Astrocyte (in vitro differentiated cells and primary cell): ENCODE results near the gene GRHL1. TPM values are rescaled to one million over a fixed set of nuclear protein-coding genes. Genes with fewer than 3 reads are reported as not detected.
"Not testable (repeated sequence)": the region's sequence is repeated elsewhere in the genome, so short reads cannot be mapped to it uniquely, and the experiment has no call there.

Experiments
- DNase-seq: peaks from one replicate; pipeline ENCODE4 v3.0.0-alpha.2; 2010; ENCODE audit warnings: low read depth
- FAIRE-seq: peaks from 2 replicates; lab custom pipeline; 2011; peaks lifted over from hg19 to GRCh38; lab: Jason Lieb, UNC
- H2AFZ ChIP-seq: 2 replicates; pipeline ENCODE4 v1.6.0; 2012; ENCODE audit warnings: low read depth, low read length, inconsistent platforms
- H3K27ac ChIP-seq: 2 replicates; pipeline ENCODE4 v1.5.1; 2011; ENCODE audit warnings: low read depth, low read length, inconsistent platforms
- H3K27me3 ChIP-seq: 2 replicates; pipeline ENCODE4 v1.6.0; 2011; ENCODE audit warnings: low read length, inconsistent platforms; ENCODE audit not compliant: insufficient read depth
- H3K36me3 ChIP-seq: 2 replicates; pipeline ENCODE4 v1.5.1; 2011; ENCODE audit warnings: low read length, inconsistent platforms; ENCODE audit not compliant: insufficient read depth
- H3K4me1 ChIP-seq: 2 replicates; pipeline ENCODE4 v1.5.1; 2011; ENCODE audit warnings: low read length, inconsistent platforms; ENCODE audit not compliant: insufficient read depth
- H3K4me2 ChIP-seq: 2 replicates; pipeline ENCODE4 v1.6.0; 2012; ENCODE audit warnings: low read length, inconsistent platforms
- H3K4me3 ChIP-seq: 2 replicates; pipeline ENCODE4 v1.5.1; 2011; ENCODE audit warnings: low read depth, mild to moderate bottlenecking, low read length, inconsistent platforms; ENCODE audit not compliant: insufficient read depth
- H3K79me2 ChIP-seq: 2 replicates; pipeline ENCODE4 v1.6.0; 2012; ENCODE audit warnings: mild to moderate bottlenecking, low read length, inconsistent platforms; ENCODE audit not compliant: insufficient read depth
- H3K9ac ChIP-seq: 2 replicates; pipeline ENCODE4 v1.6.0; 2012; ENCODE audit warnings: mild to moderate bottlenecking, low read length, inconsistent platforms
- H3K9me3 ChIP-seq: 2 replicates; pipeline ENCODE4 v1.5.1; 2012; ENCODE audit warnings: low read depth, mild to moderate bottlenecking, low read length, inconsistent platforms; ENCODE audit not compliant: insufficient read depth
- H4K20me1 ChIP-seq: 2 replicates; pipeline ENCODE4 v1.6.0; 2012; ENCODE audit warnings: low read length, inconsistent platforms; ENCODE audit not compliant: insufficient read depth
- H3K27ac Mint-ChIP-seq: one replicate; pipeline ENCODE4 v1.8.0; 2021; ENCODE audit warnings: mild to moderate bottlenecking, mixed read lengths; ENCODE audit not compliant: unreplicated experiment
- H3K27me3 Mint-ChIP-seq: one replicate; pipeline ENCODE4 v1.8.0; 2021; ENCODE audit warnings: low read depth, mixed read lengths; ENCODE audit not compliant: unreplicated experiment
- H3K36me3 Mint-ChIP-seq: one replicate; pipeline ENCODE4 v1.8.0; 2021; ENCODE audit warnings: low read depth, mixed read lengths; ENCODE audit not compliant: unreplicated experiment
- H3K4me1 Mint-ChIP-seq: one replicate; pipeline ENCODE4 v1.8.0; 2021; ENCODE audit warnings: low read depth, mixed read lengths; ENCODE audit not compliant: unreplicated experiment
- H3K4me3 Mint-ChIP-seq: one replicate; pipeline ENCODE4 v1.8.0; 2021; ENCODE audit warnings: mild to moderate bottlenecking, moderate library complexity, mixed read lengths; ENCODE audit not compliant: unreplicated experiment
- H3K9me3 Mint-ChIP-seq: one replicate; pipeline ENCODE4 v1.8.0; 2021; ENCODE audit warnings: mild to moderate bottlenecking, mixed read lengths; ENCODE audit not compliant: unreplicated experiment
- EZH2 ChIP-seq: IDR thresholded peaks from 2 replicates; pipeline ENCODE4 v1.6.1; 2012; ENCODE audit warnings: mild to moderate bottlenecking, low read length, inconsistent platforms; ENCODE audit not compliant: insufficient read depth
- total RNA-seq: library from RNA; stranded (reverse); gene quantifications from 2 replicates; pipeline ENCODE4 v1.2.1, GENCODE V29; 2021
- TF ChIP-seq, protein P1 (sequence below): IDR thresholded peaks from 2 replicates; pipeline ENCODE4 v1.5.1; 2011; ENCODE audit warnings: low read depth, mild to moderate bottlenecking, inconsistent platforms, low read length, moderate library complexity; ENCODE audit not compliant: insufficient read depth

Gene GRHL1
- total RNA-seq, 1 donor from 2014 or later: 4.1 TPM

GRCh38 chr2:10014418-10015190 is 63.1 kb downstream of the GRHL1 start:
- H3K27ac Mint-ChIP-seq: no peak overlapping the region
- no peak for TF ChIP-seq EZH2
- TF ChIP-seq, protein P1, sequence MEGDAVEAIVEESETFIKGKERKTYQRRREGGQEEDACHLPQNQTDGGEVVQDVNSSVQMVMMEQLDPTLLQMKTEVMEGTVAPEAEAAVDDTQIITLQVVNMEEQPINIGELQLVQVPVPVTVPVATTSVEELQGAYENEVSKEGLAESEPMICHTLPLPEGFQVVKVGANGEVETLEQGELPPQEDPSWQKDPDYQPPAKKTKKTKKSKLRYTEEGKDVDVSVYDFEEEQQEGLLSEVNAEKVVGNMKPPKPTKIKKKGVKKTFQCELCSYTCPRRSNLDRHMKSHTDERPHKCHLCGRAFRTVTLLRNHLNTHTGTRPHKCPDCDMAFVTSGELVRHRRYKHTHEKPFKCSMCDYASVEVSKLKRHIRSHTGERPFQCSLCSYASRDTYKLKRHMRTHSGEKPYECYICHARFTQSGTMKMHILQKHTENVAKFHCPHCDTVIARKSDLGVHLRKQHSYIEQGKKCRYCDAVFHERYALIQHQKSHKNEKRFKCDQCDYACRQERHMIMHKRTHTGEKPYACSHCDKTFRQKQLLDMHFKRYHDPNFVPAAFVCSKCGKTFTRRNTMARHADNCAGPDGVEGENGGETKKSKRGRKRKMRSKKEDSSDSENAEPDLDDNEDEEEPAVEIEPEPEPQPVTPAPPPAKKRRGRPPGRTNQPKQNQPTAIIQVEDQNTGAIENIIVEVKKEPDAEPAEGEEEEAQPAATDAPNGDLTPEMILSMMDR: no peak
- no peak overlapping the region for H3K4me2 ChIP-seq
- no peak for DNase-seq
- no peaks in the 10 kb centered on the region for H3K4me1 Mint-ChIP-seq
- peaks cover 5% of the 10 kb centered on the region for H3K27me3 ChIP-seq
- FAIRE-seq: no peak
- peaks cover 16% of the 10 kb centered on the region for H3K27me3 Mint-ChIP-seq
- H3K9me3 ChIP-seq: peaks cover 2% of the 10 kb centered on the region
- H3K4me1 ChIP-seq: peaks cover 2% of the 10 kb centered on the region
- H3K36me3 ChIP-seq: no peaks in the 10 kb centered on the region
- H3K27ac ChIP-seq: no peak overlapping the region
- no peak overlapping the region for H2AFZ ChIP-seq
- no peaks in the 10 kb centered on the region for H3K36me3 Mint-ChIP-seq
- no peaks in the 10 kb centered on the region for H3K79me2 ChIP-seq
- peaks cover 15% of the 10 kb centered on the region for H3K9me3 Mint-ChIP-seq
- no peak overlapping the region for H3K4me3 Mint-ChIP-seq
- H3K4me3 ChIP-seq: no peak overlapping the region
- no peaks in the 10 kb centered on the region for H4K20me1 ChIP-seq
- H3K9ac ChIP-seq: no peak overlapping the region

DNA sequence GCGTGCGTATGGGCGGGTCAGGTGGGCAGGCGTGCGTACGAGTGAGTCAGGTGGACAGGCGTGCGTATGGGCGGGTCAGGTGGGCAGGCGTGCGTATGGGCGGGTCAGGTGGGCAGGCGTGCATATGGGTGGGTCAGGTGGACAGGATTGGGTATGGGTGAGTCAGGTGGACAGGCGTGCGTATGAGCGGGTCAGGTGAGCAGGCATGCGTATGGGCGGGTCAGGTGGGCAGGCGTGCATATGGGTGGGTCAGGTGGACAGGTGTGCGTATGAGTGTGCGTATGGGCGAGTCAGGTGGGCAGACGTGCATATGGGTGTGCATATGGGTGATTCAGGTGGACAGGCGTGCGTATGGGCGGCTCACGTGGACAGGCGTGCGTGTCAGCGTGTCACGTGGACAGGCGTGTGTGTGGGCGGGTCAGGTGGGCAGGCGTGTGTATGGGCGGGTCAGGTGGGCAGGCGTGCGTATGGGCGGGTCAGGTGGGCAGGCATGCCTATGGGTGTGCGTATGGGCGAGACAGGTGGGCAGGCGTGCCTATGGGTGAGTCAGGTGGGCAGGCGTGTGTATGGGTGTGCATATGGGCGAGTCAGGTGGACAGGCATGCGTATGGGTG is 64.0 kb downstream of the GRHL1 start:
- not testable (repeated sequence) for H3K4me1 Mint-ChIP-seq, H3K4me3 Mint-ChIP-seq, H3K4me2 ChIP-seq, H3K36me3 Mint-ChIP-seq, H3K9ac ChIP-seq, H3K36me3 ChIP-seq, H3K79me2 ChIP-seq, H3K27ac Mint-ChIP-seq, H2AFZ ChIP-seq, H3K4me1 ChIP-seq, DNase-seq, H3K4me3 ChIP-seq, FAIRE-seq, H3K9me3 ChIP-seq, H4K20me1 ChIP-seq, H3K27me3 ChIP-seq, H3K27ac ChIP-seq
- Mint-ChIP-seq H3K9me3 (peaks cover 15% of the 10 kb centered on the region), H3K27me3 (peaks cover 18% of the 10 kb centered on the region)

- H3K9me3 ChIP-seq: peaks cover 2% of the 10 kb centered on the region
- TF ChIP-seq EZH2: no peak
- TF ChIP-seq, protein P1: no peak
- no peak overlapping the region for H3K4me3 ChIP-seq
- no peak for DNase-seq
- H3K9ac ChIP-seq: no peak overlapping the region
- no peaks in the 10 kb centered on the region for H3K79me2 ChIP-seq
- no peaks in the 10 kb centered on the region for H4K20me1 ChIP-seq
- H3K4me2 ChIP-seq: no peak overlapping the region
- no peaks in the 10 kb centered on the region for H3K4me1 ChIP-seq
- H3K9me3 Mint-ChIP-seq: peaks cover 15% of the 10 kb centered on the region
- H3K27me3 ChIP-seq: peaks cover 9% of the 10 kb centered on the region
- no peak overlapping the region for H3K4me3 Mint-ChIP-seq
- H3K36me3 Mint-ChIP-seq: no peaks in the 10 kb centered on the region
- peaks cover 20% of the 10 kb centered on the region for H3K27me3 Mint-ChIP-seq
- H3K27ac Mint-ChIP-seq: no peak overlapping the region
- no peak for FAIRE-seq
- H3K27ac ChIP-seq: no peak overlapping the region
- H2AFZ ChIP-seq: no peak overlapping the region
- H3K36me3 ChIP-seq: no peaks in the 10 kb centered on the region
- no peaks in the 10 kb centered on the region for H3K4me1 Mint-ChIP-seq
Measured at GRCh38 chr2:10016001-10016801, 64.7 kb downstream of the GRHL1 start.
